ENCODE measurements around the gene IMPA2.

DNA sequence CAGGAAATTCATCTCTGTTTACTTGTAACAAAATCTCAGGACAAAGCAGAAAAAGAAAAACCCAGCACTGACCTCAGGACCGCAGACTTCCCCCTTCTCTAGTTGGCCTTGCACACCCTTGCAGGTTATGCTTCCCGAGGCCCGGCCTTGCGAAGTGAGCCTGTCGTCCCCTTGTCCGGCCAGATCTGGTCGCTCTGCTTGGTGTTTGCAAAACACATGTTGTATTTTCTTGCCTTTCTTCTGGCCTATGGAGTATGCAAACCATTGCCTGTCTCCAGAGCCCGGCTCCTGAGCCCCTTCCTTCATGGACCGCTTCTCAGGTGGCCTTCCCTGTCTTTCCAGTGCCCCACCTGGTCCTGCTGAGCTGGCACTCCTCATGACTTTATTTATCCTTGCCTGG, 4.8 kb downstream of the IMPA2 start:
- TF ChIP-seq, protein P1, sequence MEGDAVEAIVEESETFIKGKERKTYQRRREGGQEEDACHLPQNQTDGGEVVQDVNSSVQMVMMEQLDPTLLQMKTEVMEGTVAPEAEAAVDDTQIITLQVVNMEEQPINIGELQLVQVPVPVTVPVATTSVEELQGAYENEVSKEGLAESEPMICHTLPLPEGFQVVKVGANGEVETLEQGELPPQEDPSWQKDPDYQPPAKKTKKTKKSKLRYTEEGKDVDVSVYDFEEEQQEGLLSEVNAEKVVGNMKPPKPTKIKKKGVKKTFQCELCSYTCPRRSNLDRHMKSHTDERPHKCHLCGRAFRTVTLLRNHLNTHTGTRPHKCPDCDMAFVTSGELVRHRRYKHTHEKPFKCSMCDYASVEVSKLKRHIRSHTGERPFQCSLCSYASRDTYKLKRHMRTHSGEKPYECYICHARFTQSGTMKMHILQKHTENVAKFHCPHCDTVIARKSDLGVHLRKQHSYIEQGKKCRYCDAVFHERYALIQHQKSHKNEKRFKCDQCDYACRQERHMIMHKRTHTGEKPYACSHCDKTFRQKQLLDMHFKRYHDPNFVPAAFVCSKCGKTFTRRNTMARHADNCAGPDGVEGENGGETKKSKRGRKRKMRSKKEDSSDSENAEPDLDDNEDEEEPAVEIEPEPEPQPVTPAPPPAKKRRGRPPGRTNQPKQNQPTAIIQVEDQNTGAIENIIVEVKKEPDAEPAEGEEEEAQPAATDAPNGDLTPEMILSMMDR (IDR thresholded peaks at IDR 0.05; ENCODE audit: insufficient read depth, low read length, poor library complexity, severe bottlenecking): no peak
- no peak for TF ChIP-seq EZH2phosphoT487 (conservative IDR thresholded peaks at IDR 0.05; ENCODE audit: low read length)

All from SU-DHL-6 (cell line).